PFSK-1 (cell line): ENCODE measurements around the gene TAS2R13.

Experiments used
- FOXP2 ChIP-seq: optimal IDR thresholded peaks from 2 replicates; pipeline ENCODE3; 2011; ENCODE audit warnings: borderline replicate concordance, control low read depth, inconsistent platforms; ENCODE audit not compliant: insufficient read depth; ENCODE audit errors: extremely low read length, extremely low read depth
- POLR2AphosphoS5 ChIP-seq: IDR thresholded peaks from 2 replicates; pipeline ENCODE4 v1.6.1; 2012; ENCODE audit warnings: low read depth, mild to moderate bottlenecking, control low read depth, low read length, moderate library complexity
- REST ChIP-seq, 2 experiments: IDR thresholded peaks; 2 replicates each; pipeline versions ENCODE4 v1.6.1 to v1.8.0; 2011 to 2012; ENCODE audit warnings: low read depth in 2 of 2, low read length in 2 of 2, control low read depth in 1 of 2, inconsistent platforms in 1 of 2, mild to moderate bottlenecking in 1 of 2, moderate library complexity in 1 of 2; ENCODE audit not compliant: insufficient read depth in 1 of 2
- SIN3A ChIP-seq: IDR thresholded peaks from 2 replicates; pipeline ENCODE4 v1.6.1; 2012; ENCODE audit warnings: mild to moderate bottlenecking, low read length, moderate library complexity, borderline replicate concordance; ENCODE audit not compliant: insufficient read depth
- TAF1 ChIP-seq: IDR thresholded peaks from 2 replicates; pipeline ENCODE4 v1.6.1; 2012; ENCODE audit warnings: low read length, control low read depth, borderline replicate concordance; ENCODE audit not compliant: insufficient read depth

Gene TAS2R13

GRCh38 chr12:10941916-10942607, 32.7 kb upstream of the TAS2R13 start:
- no peak for TF ChIP-seq FOXP2
- no peak for TF ChIP-seq SIN3A
- TF ChIP-seq REST (IDR thresholded peaks at IDR 0.05; ENCODE audit: insufficient read depth in 1 of 2, low read depth in 2 of 2, low read length in 2 of 2): no peak
- TF ChIP-seq TAF1: no peak
- TF ChIP-seq POLR2AphosphoS5: no peak

GRCh38 chr12:10941369-10941768, 32.0 kb upstream of the TAS2R13 start:
- TF ChIP-seq FOXP2: no peak
- TF ChIP-seq REST (IDR thresholded peaks at IDR 0.05; ENCODE audit: insufficient read depth in 1 of 2, low read depth in 2 of 2, low read length in 2 of 2): no peak
- no peak for TF ChIP-seq POLR2AphosphoS5
- no peak for TF ChIP-seq TAF1

GRCh38 chr12:10940389-10940788, 31.0 kb upstream of the TAS2R13 start:
- TF ChIP-seq POLR2AphosphoS5 (no peak), FOXP2 (no peak), REST (IDR thresholded peaks at IDR 0.05; ENCODE audit: insufficient read depth in 1 of 2, low read depth in 2 of 2, low read length in 2 of 2) (no peak), SIN3A (no peak), TAF1 (no peak)

- TF ChIP-seq TAF1 (no peak), SIN3A (no peak), FOXP2 (no peak), POLR2AphosphoS5 (no peak), REST (IDR thresholded peaks at IDR 0.05; ENCODE audit: insufficient read depth in 1 of 2, low read depth in 2 of 2, low read length in 2 of 2) (no peak)
Measured at GRCh38 chr12:10939163-10939562, 29.8 kb upstream of the TAS2R13 start, which contains the start of gene TAS2R14. TSS of gene TAS2R14 (minus strand) at chr12:10939263. CDS start at chr12:10939207, 56 bp downstream.
